DMS114 treated with DMSO at 0.1 percent for 48 hours (cell line): Measurements from ENCODE around the gene AMIGO2.
"Not testable (repeated sequence)": the region's sequence is repeated elsewhere in the genome, so short reads cannot be mapped to it uniquely, and the experiment has no call there.

Source experiments
- DNase-seq: peaks from one replicate; lab custom pipeline; 2025; ENCODE audit not compliant: unreplicated experiment; lab: John Stamatoyannopoulos, UW

AMIGO2 gene, protein sequence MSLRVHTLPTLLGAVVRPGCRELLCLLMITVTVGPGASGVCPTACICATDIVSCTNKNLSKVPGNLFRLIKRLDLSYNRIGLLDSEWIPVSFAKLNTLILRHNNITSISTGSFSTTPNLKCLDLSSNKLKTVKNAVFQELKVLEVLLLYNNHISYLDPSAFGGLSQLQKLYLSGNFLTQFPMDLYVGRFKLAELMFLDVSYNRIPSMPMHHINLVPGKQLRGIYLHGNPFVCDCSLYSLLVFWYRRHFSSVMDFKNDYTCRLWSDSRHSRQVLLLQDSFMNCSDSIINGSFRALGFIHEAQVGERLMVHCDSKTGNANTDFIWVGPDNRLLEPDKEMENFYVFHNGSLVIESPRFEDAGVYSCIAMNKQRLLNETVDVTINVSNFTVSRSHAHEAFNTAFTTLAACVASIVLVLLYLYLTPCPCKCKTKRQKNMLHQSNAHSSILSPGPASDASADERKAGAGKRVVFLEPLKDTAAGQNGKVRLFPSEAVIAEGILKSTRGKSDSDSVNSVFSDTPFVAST

DNA sequence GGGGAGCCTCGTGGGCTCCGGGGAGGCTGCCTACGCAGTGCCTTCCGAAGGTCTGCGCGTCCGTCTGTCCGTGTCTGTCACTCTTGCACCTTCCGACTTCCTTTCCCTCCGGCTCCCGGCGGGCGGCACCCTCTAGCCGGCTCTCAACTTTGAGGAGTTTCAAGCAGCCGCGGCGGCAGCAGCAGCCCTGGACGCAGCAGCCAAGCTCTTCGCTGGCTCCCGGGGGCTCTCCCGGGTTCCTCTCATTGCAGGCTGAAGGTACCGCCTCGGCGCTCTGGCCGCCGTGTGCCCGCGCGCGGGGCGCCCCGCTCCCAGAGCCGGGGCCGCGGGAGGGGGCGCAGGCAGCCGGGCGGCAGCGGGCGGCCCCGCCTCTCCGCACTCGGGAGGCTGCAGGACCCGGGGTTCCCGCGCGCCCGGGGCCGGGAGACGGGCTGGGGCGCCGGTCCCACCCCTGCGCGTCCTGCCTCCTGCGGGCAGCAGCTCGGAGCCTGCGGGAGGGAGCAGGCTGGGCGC is at the start of gene AMIGO2, which contains the start of gene PCED1B:
Gene AMIGO2 (minus strand): TSS at position 492 of the 513 bp plus-strand sequence. CDS start 957 bp downstream, outside the sequence.
Gene PCED1B (plus strand): TSS at position 154 of the 513 bp plus-strand sequence. CDS start 155,443 bp downstream, outside the sequence.
- no peak for DNase-seq

DNA sequence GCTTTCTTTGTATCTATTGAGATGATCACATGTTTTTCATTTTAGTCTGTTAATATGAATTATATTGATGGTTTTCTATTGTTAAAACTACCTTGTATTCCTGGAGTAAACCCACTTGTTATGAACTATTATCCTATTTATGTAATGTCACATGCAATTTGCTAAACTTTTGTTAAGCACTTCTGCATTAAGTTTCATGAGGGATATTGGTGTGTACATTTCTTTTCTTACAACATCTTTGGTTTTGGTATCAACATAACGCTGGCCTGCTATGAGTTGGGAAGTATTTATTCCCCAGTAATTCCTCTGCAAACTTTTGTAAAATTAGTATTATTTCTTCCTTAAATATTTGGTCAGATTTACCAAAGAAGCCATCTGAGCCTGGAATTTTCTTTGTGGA is 46.5 kb upstream of the AMIGO2 start:
- DNase-seq, result no peak

DNA sequence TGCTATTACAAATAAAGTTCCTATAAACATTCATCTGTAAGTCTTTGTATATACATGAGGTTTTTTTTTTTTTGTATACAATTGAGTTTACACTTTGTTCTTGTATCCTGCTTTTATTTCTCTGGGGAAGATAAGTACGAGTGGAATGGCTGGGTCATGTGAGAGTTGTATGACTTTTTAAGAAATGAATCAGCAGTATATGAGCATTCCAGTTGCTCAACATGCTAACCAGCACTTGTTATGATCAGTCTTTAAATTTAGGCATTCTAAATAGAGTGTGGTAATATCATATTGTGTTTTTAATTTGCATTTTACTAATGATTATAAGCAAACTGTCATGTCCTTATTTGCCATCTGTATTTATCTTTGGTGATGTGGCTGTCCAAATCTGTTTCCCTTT is 44.7 kb upstream of the AMIGO2 start:
- DNase-seq, result no peak

DNA sequence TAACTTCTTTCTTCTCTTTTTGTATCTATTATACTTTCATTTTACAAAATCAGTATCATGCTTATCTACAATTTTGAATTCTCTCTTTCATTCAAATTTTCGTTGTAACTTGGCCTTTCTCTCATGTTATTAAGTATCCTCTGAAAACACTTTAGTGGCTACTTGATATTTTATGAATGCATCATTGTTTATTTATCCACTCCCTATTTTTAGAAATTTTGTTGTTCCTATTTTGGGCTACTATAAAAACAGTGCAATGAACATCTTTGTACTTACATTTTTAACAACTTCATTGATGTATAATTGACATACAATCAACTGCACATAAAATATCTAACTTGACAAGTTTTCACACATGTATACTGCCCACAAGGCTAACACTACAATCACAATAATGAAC is 44.0 kb upstream of the AMIGO2 start:
- no peak for DNase-seq

DNA sequence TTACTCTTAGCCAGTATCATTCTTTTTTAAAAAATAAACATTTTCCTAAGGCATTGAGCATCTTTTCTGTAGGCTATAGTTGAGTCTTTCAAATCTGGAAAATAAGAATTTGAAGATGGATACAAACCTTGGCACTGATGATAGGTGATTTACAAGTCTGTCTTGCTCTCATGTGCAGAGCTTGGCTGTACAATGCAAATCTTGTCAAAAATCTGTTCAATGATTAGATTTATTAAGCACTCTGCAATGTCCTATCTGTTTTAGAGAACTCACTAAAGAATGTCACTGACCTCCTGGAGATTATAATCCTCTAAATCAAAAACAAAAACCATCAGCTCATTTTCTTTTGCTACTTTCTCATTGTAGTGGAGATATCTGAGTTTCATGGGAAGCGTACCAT is 42.8 kb upstream of the AMIGO2 start:
- no peak for DNase-seq

DNA sequence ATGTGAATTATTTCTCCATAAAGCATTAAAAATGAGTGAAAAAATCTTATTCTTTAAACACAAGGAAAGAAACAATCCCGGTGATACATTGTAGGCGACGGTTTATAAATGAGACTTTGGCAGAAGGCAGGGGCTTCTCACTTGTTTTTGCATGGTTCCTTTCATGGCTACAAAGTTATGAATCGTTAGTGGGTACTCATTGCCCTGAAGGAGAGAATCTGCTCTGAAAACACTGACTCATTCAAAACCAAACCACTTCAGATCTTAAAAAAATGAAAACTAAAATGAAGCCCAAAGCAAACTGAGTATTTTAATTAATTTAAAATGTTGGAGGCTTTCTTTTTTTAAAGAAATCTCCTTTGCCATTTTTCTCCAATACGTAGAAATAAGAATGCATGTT is 41.4 kb upstream of the AMIGO2 start:
- no peak for DNase-seq

DNA sequence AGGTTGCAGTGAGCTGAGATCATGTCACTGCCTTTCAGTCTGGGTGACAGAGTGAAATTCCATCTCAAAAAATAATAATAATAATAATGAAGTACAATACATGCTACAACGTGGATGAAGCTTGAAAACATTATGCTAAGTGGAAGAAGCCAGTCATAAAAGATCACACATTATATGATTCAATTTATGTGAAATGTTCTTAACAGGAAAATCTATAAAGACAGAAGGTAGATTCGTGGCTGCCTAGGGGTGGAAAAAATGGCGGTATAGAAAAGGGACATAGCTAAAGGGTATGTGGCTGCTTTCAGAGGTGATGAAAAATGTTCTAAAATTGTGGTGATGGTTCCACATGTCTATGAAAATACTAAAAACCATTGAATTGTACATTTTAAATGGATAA is 41.0 kb upstream of the AMIGO2 start:
- no peak for DNase-seq

DNA sequence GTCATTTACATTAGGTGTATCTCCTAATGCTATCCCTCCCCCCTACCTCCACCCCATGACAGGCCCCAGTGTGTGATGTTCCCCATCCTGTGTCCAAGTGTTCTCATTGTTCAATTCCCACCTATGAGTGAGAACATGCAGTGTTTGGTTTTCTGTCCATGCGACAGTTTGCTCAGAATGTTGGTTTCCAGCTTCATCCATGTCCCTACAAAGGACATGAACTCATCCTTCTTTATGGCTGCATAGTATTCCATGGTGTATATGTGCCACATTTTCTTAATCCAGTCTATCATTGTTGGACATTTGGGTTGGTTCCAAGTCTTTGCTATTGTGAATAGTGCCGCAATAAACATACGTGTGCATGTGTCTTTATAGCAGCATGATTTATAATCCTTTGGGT is 37.5 kb upstream of the AMIGO2 start:
- not testable (repeated sequence) for DNase-seq

DNA sequence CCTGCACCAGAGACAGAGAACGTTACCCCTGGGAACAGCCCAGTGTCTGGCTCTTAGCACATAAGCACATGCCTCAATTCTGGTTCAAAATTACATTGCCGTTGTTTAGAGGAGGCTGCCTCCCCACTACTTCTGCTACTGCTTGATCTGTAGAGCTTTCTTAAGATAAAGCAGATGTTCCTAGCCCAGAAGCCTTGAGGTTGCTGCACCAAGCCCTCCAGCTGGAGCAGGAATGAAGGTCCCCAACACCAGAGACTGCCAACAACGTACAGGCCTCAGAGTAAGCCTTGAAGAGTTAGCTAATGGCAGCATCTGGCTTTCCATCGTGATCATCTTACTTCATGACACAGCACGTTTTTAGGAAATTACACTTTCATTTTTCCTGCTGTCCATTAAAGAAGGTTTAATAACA is 34.7 kb upstream of the AMIGO2 start:
- no peak for DNase-seq

DNA sequence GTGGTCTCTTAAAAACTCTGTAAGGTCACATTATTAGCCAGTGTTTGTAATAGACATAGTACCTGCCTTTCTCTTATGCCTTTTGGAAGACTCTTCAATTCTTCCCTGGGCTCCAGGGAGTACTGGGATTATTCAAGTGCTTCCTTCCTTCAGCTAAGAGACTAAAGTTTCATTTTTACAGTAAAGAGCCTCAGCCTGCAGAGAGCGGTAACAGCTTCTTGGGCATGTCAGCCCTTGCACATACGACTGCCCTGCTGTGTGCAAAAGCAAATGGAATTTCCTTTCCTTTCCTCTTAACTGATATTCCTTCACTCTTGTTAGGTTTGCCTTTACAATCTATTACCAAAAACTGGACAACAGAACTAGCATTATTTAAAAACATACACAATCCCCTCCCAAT is 32.9 kb upstream of the AMIGO2 start:
- no peak for DNase-seq

DNA sequence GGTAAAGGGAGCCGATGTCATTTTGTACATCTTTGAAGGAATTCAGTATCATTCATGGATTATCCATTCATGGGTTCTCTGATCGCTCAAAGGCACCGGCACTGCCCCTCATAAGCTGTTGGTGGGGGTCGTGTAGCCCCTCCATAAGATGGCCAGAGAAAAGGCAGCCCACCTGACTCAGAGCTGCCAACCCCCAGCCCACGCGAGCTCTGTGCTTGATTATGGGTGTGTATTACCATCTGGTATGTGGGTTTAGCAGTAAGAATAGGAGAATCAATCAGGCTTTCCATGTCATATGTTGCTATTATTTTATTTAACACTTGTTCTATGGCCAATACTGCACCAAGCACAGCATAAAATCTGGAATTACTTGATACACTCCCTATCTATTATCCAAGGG is 32.1 kb upstream of the AMIGO2 start:
- no peak for DNase-seq

DNA sequence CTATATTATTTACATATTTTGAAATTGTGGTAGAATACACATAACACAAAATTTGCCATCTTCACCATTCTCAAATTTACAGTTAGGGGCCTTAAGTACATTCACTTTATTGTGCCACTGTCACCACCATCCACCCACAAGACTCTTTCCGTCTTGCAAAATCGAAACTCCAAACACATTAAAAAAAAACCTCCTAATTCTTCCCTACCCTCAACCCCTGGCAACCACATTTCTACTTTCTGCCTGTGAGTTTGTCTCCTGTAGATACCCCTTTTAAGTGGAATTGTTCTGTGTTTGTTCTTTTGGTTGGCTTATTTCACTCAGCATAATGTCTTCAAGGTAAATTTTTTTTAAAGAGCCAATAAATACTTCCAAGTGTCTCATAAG is 31.6 kb upstream of the AMIGO2 start:
- no peak for DNase-seq

DNA sequence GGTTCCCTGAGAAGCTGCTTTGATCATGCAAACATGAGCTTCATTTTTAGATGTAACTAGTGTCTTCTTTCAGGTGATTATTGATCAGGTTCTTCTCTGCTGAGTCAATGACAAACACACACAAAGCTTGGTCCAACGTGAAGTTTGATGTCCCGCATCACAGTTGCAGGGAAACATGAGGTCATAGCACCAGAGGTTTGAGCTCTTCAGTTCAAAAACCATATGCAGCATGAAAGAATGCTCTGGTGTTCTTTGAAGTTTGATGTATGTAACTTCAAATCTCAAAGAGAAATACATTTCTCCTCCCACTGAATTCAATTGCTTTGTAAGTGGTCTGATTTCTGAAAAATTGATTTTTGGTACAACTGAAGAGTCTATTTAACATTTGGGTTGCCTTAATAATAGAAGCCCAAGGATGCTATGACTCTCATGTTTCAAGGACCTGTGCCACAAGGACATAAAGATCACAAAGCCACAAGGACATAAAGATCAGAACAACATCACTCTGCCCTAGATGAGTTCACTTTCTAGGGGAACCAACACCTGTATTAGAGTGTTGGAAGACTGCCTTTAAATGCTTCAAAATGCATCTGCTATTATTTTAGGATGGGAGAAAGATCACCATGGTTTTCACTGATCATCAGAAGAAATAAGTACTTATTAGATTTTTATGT is 31.1 kb upstream of the AMIGO2 start:
- no peak for DNase-seq

DNA sequence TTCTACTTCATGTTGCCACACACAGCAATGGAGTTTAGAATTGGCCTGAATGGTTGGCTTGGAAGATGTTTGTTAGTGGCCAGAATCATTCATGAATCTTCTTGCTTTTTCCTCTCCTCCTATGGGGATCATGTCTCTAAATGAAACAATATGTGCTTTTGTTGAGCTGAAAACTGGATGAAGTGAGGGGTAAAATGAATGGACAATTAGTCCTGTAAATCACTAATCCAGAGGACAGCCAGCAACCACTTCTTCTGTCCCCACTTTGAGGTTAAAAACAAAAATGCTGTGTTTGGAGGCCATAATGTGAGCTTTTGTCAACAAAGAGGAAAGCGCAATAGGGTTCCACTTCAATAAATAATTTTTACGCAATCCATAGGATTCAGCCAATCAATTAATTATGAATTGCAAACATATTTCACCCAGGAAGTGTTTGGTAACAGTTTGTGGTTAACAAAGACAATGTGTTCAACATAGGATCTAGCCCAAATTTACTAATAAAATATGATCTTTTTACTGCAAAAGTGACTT is 30.3 kb upstream of the AMIGO2 start:
- no peak for DNase-seq

DNA sequence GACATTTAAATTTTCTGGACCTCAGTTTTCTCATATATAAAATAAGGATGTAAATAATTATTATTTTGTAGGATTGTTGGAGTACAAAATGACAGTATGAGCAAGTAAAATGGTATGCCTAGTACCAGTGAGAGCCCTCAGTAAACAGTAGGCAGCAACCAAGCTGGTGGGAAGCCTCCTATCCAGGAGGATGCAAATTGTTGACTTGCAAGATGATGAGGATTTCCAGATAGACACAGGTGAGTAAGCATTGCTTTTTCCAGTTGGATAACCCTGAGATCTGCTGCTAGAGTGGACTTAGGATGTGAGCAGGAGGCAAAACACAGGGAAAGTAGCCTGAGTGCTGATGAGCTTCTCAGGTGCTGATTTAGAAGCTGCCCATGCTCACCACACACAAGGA is 28.2 kb upstream of the AMIGO2 start:
- DNase-seq, result no peak

DNA sequence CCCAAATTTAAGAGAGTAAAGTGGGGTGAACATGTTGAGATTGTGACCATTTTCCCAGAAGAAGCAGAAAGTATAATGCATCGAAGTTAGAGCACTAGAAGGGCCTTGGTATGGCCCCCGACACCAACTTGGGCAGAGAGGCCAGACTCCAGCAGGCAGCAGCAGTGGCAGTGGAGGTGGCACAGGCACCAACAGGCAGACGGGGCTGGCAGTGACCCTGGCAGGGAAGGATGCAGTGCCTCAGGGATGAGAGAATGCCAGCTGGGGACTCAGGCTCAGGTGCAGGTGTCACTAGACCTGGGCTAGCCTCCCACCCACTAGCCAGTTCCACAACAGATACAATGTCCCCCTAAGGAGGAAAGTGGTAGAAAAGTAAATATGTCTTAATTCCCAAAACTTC is 27.7 kb upstream of the AMIGO2 start:
- no peak for DNase-seq

DNA sequence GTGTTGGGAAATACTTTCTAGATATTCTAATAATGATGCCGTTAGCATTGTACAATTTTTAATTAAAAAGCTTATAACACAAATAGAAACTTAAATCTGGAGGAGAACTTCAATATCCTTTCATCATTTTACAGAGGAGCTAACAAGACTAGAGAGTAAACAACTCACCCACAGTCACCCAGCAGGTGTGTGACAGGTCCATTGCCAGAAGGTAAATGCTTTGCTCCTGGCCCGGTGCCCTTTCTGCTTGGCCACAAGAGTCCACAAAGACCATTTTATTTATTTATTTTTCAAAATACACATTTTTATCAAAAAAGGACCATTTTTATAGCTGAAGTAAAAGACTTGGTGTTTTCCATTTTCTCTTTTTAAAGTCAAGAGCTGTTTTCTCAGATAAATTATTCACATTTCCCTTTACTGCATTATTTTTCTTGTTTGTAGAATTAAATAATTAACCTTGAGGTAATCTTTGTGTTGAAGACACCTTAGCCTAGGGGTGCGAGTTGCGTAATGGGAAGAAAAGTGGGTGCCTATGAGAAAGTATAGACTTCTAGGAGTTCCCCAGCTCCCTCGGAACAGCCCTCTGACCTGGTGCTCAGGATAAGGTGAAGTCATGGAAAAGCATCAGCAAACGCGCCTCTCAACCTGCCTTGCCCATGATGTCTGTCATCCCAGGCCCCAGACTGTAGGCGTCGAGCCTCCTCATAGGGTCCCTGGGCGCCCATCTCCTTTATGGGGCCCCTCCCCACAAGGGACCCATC is 26.3 kb upstream of the AMIGO2 start:
- DNase-seq, result no peak

DNA sequence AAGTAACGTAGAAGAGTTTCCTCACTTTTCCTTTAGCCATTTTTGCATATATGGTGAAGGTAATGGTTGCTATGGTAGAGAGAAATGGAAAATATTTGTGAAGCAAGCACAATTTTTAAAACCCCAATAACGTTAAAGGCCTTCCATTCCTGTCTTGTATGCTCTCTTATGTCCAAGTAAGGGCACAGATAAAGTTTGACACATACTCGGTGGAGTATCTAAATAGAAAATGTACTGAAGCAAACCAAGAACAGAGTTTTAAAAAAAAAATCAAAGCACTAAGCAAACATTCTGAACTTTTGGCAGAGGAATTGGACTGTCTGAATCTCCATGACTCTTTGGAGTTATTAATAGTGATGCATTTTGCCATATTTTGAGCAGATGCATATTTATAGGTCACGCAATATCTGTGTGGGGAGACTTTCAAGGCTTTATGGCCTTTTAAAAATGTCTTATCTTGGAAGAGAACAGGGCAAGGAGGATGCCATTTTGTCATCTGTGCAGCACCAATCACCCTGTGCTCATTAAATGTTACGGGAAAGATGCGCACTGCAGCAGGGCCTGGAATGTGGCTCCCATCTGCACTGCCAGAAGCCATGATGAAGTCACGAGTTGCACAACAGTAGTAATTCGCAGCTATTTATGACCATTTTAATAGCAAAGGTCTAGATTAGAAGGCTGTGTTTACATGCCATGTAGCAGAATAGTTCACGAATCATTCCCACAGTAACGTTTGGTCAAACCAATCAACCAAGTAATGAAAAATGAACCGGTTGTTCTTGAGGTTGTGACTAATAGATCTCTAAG is 23.3 kb upstream of the AMIGO2 start:
- DNase-seq, result no peak

DNA sequence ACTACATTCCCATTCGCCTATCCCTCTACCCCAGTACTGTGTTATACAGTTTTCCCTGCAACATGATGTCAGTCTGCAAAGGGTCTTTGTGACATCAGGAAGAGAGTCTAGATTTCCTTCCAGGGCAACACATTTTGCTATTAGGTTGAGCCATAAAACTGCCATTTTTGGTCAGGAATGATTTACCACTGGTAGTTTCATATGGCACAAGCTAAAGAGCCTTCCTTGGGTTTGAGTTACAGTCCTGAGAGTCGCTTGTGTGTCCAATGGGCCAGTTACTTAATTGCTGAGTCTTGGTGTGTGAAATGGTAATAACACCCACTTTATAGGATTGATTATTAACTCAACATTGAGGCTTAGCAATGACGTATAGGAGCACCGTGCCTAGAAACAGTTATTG is 22.6 kb upstream of the AMIGO2 start:
- DNase-seq, result no peak

DNA sequence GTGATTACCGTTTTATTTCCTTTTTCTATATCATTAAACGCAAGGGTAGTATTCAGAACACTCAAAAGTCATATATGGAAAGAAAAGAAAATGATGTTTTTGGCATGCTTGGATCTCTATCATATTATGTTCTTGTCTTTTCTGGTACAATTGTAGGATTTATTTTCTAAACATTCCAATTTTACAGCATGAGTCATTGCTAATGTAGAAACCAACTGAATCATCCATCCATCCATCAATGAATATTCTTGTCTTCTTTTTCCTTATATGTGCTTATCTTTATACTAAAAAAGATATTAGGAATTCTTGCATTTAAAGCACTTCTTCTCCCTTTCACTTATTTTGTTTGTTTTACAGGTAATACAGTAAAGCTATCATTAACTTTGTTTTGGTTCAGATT is 20.4 kb upstream of the AMIGO2 start:
- DNase-seq, result no peak
